H9 (cell line): Measurements from ENCODE around the gene ADH7. TPM values are rescaled to one million over a fixed set of nuclear protein-coding genes. Genes with fewer than 3 reads are reported as not detected.

ENCODE experiments used
- DNase-seq: peaks from one replicate; pipeline ENCODE4 v3.0.0-alpha.2; 2017
- H2AFZ ChIP-seq: one replicate; pipeline ENCODE4 v1.6.1; 2013; ENCODE audit warnings: mild to moderate bottlenecking, low read length, control low read depth, moderate library complexity
- H2AK5ac ChIP-seq: 2 replicates; pipeline ENCODE4 v1.6.1; 2013; ENCODE audit warnings: low read length, control low read depth, mixed read lengths; ENCODE audit not compliant: insufficient read length
- H2BK120ac ChIP-seq: one replicate; pipeline ENCODE4 v1.6.1; 2013; ENCODE audit warnings: low read depth, mild to moderate bottlenecking, low read length, control low read depth, inconsistent platforms; ENCODE audit not compliant: poor library complexity, severe bottlenecking
- H2BK12ac ChIP-seq: 2 replicates; pipeline ENCODE4 v1.6.1; 2013; ENCODE audit warnings: low read length, control low read depth, mixed read lengths, low read depth; ENCODE audit not compliant: insufficient read length
- H2BK15ac ChIP-seq: 2 replicates; pipeline ENCODE4 v1.6.1; 2013; ENCODE audit warnings: low read depth, low read length, control low read depth
- H2BK20ac ChIP-seq: one replicate; pipeline ENCODE4 v1.6.1; 2013; ENCODE audit warnings: low read depth, mild to moderate bottlenecking, low read length, control low read depth, inconsistent platforms; ENCODE audit not compliant: poor library complexity, severe bottlenecking
- H2BK5ac ChIP-seq: 2 replicates; pipeline ENCODE4 v1.6.1; 2013; ENCODE audit warnings: low read length, control low read depth, mixed read lengths; ENCODE audit not compliant: insufficient read length
- H3K14ac ChIP-seq: 2 replicates; pipeline ENCODE4 v1.6.1; 2013; ENCODE audit warnings: low read length, control low read depth; ENCODE audit not compliant: insufficient read depth
- H3K18ac ChIP-seq: 2 replicates; pipeline ENCODE4 v1.6.1; 2013; ENCODE audit warnings: low read depth, mild to moderate bottlenecking, mixed read lengths, low read length, control low read depth; ENCODE audit not compliant: insufficient read length
- H3K23ac ChIP-seq: 2 replicates; pipeline ENCODE4 v1.6.1; 2013; ENCODE audit warnings: low read length, control low read depth, mixed read lengths, low read depth; ENCODE audit not compliant: insufficient read length
- H3K23me2 ChIP-seq: 2 replicates; pipeline ENCODE4 v1.6.1; 2013; ENCODE audit warnings: low read depth, mild to moderate bottlenecking, mixed read lengths, low read length, control low read depth; ENCODE audit not compliant: insufficient read length, poor library complexity, severe bottlenecking
- H3K27ac ChIP-seq: 2 replicates; pipeline ENCODE4 v1.5.1; 2013; ENCODE audit warnings: low read length, control low read depth, mixed read lengths, low read depth; ENCODE audit not compliant: insufficient read length
- H3K27me3 ChIP-seq: 2 replicates; pipeline ENCODE4 v1.6.1; 2013; ENCODE audit warnings: low read length, control low read depth, inconsistent platforms; ENCODE audit not compliant: insufficient read depth
- H3K4ac ChIP-seq: 2 replicates; pipeline ENCODE4 v1.6.1; 2013; ENCODE audit warnings: low read depth, mild to moderate bottlenecking, control low read depth, inconsistent platforms, low read length, moderate library complexity
- H3K4me1 ChIP-seq: 2 replicates; pipeline ENCODE4 v1.6.1; 2013; ENCODE audit warnings: low read length, control low read depth, inconsistent platforms; ENCODE audit not compliant: insufficient read depth
- H3K4me2 ChIP-seq: 2 replicates; pipeline ENCODE4 v1.6.1; 2013; ENCODE audit warnings: low read length, control low read depth, mixed read lengths; ENCODE audit not compliant: insufficient read length, insufficient read depth
- H3K56ac ChIP-seq: 2 replicates; pipeline ENCODE4 v1.6.1; 2013; ENCODE audit warnings: low read depth, mild to moderate bottlenecking, mixed read lengths, low read length, control low read depth; ENCODE audit not compliant: insufficient read length
- H3K79me1 ChIP-seq: 2 replicates; pipeline ENCODE4 v1.6.1; 2013; ENCODE audit warnings: low read depth, mild to moderate bottlenecking, moderate library complexity, low read length, control low read depth, inconsistent platforms; ENCODE audit not compliant: insufficient read depth, poor library complexity, severe bottlenecking
- H3K79me2 ChIP-seq: 2 replicates; pipeline ENCODE4 v1.6.1; 2013; ENCODE audit warnings: low read length, control low read depth, inconsistent platforms; ENCODE audit not compliant: insufficient read depth
- H3K9ac ChIP-seq: 2 replicates; pipeline ENCODE4 v1.6.1; 2013; ENCODE audit warnings: low read length, control low read depth, mixed read lengths; ENCODE audit not compliant: insufficient read length; ENCODE audit errors: extremely low read depth
- H3K9me3 ChIP-seq: one replicate; pipeline ENCODE4 v1.6.1; 2013; ENCODE audit warnings: low read depth, low read length, inconsistent platforms; ENCODE audit not compliant: control insufficient read depth
- H3T11ph ChIP-seq: one replicate; pipeline ENCODE4 v1.6.1; 2013; ENCODE audit warnings: mild to moderate bottlenecking, low read length, control low read depth, inconsistent platforms
- H4K20me1 ChIP-seq: one replicate; pipeline ENCODE4 v1.6.1; 2013; ENCODE audit not compliant: control insufficient read depth, insufficient read length, insufficient read depth
- H4K5ac ChIP-seq: 2 replicates; pipeline ENCODE4 v1.6.1; 2013; ENCODE audit warnings: low read depth, mild to moderate bottlenecking, mixed read lengths, low read length, control low read depth; ENCODE audit not compliant: insufficient read length
- H4K8ac ChIP-seq: replicated peaks from 2 replicates; pipeline ENCODE4 v1.6.1; 2013; ENCODE audit warnings: low read length, control low read depth, mixed read lengths, low read depth; ENCODE audit not compliant: insufficient read length
- H4K91ac ChIP-seq: 2 replicates; pipeline ENCODE4 v1.6.1; 2013; ENCODE audit warnings: low read depth, mild to moderate bottlenecking, moderate library complexity, mixed read lengths, low read length, control low read depth; ENCODE audit not compliant: insufficient read length
- H3K27ac Mint-ChIP-seq, 3 experiments: 2 replicates in 2 of 3; 3 replicates in 1 of 3; pipeline ENCODE4 v1.8.0; 2020 to 2021; ENCODE audit warnings: mixed read lengths in 3 of 3, mild to moderate bottlenecking in 1 of 3, moderate library complexity in 1 of 3
- H3K27me3 Mint-ChIP-seq: 2 replicates; pipeline ENCODE4 v1.8.0; 2021; ENCODE audit warnings: low read depth, mild to moderate bottlenecking, moderate library complexity, mixed read lengths
- H3K36me3 Mint-ChIP-seq, 3 experiments: 2 replicates in 2 of 3; 3 replicates in 1 of 3; pipeline ENCODE4 v1.8.0; 2020 to 2021; ENCODE audit warnings: low read depth in 3 of 3, mixed read lengths in 3 of 3; ENCODE audit not compliant: insufficient read depth in 1 of 3
- H3K4me1 Mint-ChIP-seq, 2 experiments: 2 replicates each; pipeline ENCODE4 v1.8.0; 2020; ENCODE audit warnings: mixed read lengths in 2 of 2
- H3K4me3 Mint-ChIP-seq, 2 experiments: 2 replicates in 1 of 2; 3 replicates in 1 of 2; pipeline ENCODE4 v1.8.0; 2020 to 2021; ENCODE audit warnings: mild to moderate bottlenecking in 2 of 2, mixed read lengths in 2 of 2, moderate library complexity in 1 of 2
- H3K9me3 Mint-ChIP-seq, 2 experiments: 2 replicates in 1 of 2; 3 replicates in 1 of 2; pipeline ENCODE4 v1.8.0; 2020; ENCODE audit warnings: mild to moderate bottlenecking in 2 of 2, mixed read lengths in 2 of 2, moderate library complexity in 1 of 2
- CTCF ChIP-seq: fragments of 200-600 bp; sonication (generic); conservative IDR thresholded peaks from 3 replicates; pipeline ENCODE4 v1.8.0; 2021; ENCODE audit warnings: antibody characterized with exemption, mild to moderate bottlenecking
- WGBS: extraction: QIAGEN DNeasy Blood & Tissue Kit; methylation state at CpG from one replicate; pipeline ENCODE4 v1.1.7; 2013; ENCODE audit warnings: missing lambda C conversion rate, low lambda C conversion rate, mixed read lengths; ENCODE audit not compliant: insufficient read length; ENCODE audit errors: extremely low coverage; 5-methylcytosine and 5-hydroxymethylcytosine counted together
- total RNA-seq: library from RNA; stranded (reverse); gene quantifications from 2 replicates; pipeline ENCODE4 v1.2.1, GENCODE V29; 2021

Gene ADH7
- total RNA-seq, 1 experiment from 2014 or later: not detected

DNA sequence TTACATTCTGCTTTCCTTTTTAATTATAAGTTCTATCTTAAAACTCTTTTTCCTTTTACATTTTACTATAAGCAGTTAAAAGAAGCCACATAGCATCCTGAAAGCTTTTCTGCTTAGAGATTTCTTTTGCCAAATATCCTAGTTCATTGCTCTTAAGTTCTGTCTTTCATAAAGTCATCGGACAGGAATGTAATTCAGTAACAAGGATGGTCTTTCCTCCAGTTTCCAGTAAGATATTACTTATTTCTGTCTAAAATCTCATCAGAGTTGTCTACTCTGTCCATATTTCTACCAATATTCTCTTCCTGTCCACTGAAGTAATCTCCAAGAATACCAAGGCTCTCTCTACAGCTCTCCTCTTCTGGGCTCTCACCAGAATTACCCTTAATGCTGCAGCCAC, 45.1 kb downstream of the ADH7 start:
- no peaks in the 10 kb centered on the region; a peak in 2 of 7 replicates for H3K36me3 Mint-ChIP-seq
- no peak overlapping the region for H3K14ac ChIP-seq
- H4K8ac ChIP-seq: no peak overlapping the region
- H2AK5ac ChIP-seq: no peak overlapping the region
- H3K27ac Mint-ChIP-seq: no peak overlapping the region
- H3K9ac ChIP-seq: no peak overlapping the region
- DNase-seq: no peak
- no peak overlapping the region for H3K4me2 ChIP-seq
- no peak overlapping the region for H2BK5ac ChIP-seq
- H3K23me2 ChIP-seq: no peaks in the 10 kb centered on the region
- no peak overlapping the region for H2BK120ac ChIP-seq
- no peaks in the 10 kb centered on the region for H3K27me3 ChIP-seq
- no peak overlapping the region for H3T11ph ChIP-seq
- peaks cover 8% of the 10 kb centered on the region for H3K9me3 ChIP-seq
- H2BK12ac ChIP-seq: no peak overlapping the region
- H3K4me1 Mint-ChIP-seq: no peaks in the 10 kb centered on the region
- no peak overlapping the region for H3K4ac ChIP-seq
- H4K20me1 ChIP-seq: no peaks in the 10 kb centered on the region
- no peaks in the 10 kb centered on the region for H3K79me1 ChIP-seq
- H3K4me3 Mint-ChIP-seq: no peak overlapping the region
- no peak overlapping the region for H3K56ac ChIP-seq
- WGBS: no CpG with 5 or more reads among the region's 1 CpG
- no peak overlapping the region for H2BK15ac ChIP-seq
- H4K5ac ChIP-seq: no peak overlapping the region
- H3K23ac ChIP-seq: no peak overlapping the region
- H4K91ac ChIP-seq: no peak overlapping the region
- H3K4me1 ChIP-seq: no peaks in the 10 kb centered on the region
- H3K9me3 Mint-ChIP-seq: peaks cover 4 to 20% of the 10 kb centered on the region in 2 experiments; a peak in 4 of 5 replicates
- H3K27ac ChIP-seq: no peak overlapping the region
- no peak for TF ChIP-seq CTCF
- no peaks in the 10 kb centered on the region for H3K27me3 Mint-ChIP-seq
- no peak overlapping the region for H2BK20ac ChIP-seq
- no peak overlapping the region for H3K18ac ChIP-seq
- H2AFZ ChIP-seq: no peak overlapping the region
- H3K79me2 ChIP-seq: no peaks in the 10 kb centered on the region
